ENCODE results near the gene SLC22A17.
"Not testable (repeated sequence)": the region's sequence is repeated elsewhere in the genome, so short reads cannot be mapped to it uniquely, and the experiment has no call there.

SLC22A17 gene

DNA sequence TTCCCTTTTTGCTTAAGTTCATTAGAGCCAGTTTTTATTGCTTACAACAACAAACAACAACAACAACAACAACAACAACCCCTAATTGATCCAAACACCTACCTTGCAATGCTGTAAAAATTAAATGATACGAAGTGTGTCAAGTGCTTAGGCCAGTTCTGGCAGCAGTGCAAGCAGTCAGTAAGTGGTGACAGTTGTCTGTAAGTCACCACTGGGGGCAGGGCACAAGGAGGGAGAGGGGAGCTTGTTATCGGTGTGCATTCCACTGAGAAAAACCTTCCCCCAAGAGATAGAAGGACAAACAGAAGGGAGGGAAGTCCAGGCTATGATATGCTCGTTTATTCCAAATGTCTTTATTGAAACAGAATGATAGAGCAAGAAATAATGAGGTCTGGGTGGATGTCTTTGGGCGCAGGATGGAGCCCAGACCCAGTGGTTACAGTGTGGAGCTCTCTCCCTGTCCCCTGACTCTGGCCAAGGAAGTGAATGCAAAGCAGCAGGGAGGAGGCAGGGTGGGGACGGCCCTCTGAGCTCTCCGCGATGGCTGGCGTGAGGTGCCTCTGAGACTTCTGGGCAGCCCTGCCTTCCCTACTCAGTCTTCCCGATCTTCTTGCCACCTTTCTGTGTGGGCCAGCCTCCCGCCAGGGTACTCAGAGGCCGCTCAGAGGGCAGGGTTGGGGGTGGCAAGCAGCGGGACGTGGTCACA lies 6.5 kb downstream of the SLC22A17 start:
- in situ Hi-C loops (cut with HindIII; ENCODE audit: low sequenced_read_pairs): no loop called here

DNA sequence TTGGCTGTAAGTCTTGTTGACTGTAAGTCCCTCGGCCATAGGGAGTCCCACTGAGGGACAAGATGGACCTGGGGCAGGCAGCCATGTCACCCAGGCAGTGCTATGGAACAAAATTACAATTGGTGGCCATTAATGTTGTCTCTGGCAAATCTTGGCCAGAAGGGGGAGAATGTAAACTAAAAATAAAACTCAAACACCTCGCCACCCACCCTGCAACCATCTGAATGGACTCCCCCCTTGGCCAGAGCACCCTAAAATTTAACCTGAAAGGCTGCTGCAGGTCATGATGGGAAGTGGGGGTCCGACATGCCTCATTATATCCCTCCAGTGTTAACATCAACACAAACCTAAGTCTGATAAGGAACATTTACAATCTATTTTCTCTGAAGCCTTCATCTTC lies 8.2 kb downstream of the SLC22A17 start:
- in situ Hi-C loops (cut with HindIII; ENCODE audit: low sequenced_read_pairs): no loop called here

DNA sequence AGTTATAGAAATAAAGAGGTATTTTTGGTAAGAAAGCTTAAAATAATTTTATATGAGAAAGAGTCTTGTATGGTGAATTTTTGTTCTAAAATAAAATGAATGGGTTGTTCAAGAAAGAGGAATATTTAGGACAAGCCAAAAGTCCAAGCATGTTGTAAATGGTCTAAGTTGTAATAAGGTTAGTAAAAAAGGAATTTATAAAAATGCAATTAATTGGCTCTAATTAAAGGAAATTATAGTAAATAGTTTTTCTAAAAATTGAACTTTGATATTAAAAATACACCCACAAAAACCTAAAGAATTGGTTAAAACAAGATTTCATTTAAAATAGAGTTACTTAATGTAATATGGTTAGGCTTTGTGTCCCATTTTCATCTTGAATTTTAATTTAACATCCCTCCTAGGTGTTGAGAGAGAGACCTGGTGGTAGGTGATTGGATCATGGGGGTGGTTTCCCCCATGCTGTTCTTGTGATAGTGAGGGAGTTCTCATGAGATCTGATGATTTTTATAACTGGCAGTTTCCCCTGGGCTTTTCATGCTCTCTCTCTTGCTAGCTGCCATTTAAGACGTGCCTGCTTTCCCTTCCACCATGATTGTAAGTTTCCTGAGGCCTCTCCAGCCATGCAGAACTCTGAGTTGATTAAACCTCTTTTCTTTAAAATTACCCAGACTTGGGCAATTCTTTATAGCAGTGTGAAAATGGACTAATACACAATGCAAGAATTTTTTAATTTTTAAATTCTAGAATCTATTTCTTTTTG lies 13.0 kb downstream of the SLC22A17 start:
- in situ Hi-C loops (cut with HindIII; ENCODE audit: low sequenced_read_pairs): no loop called here

DNA sequence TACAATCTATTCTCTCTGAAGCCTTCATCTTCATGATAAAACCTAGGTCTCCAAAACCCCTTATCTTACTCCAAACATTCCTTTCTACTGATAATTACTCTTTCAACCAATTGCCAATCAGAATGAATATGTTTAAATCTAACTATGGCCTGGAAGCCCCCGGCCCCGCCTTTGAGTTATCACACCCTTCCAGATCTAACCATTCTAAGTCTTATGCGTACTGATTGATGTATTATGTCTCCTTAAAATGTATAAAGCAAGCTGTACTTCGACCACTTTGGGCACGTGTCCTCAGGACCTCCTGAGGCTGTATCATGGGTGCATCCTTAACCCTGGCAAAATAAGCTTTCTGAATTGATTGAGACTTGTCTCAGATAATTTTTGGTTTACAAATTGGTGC lies 17.1 kb downstream of the SLC22A17 start:
- in situ Hi-C loops (cut with HindIII; ENCODE audit: low sequenced_read_pairs): no loop called here

GRCh38 chr14:23327947-23328744 lies 24.5 kb downstream of the SLC22A17 start:
- in situ Hi-C loops (cut with HindIII; ENCODE audit: low sequenced_read_pairs): no loop called here

- in situ Hi-C loops (cut with HindIII; ENCODE audit: low sequenced_read_pairs): no loop called here
These were observed 26.0 kb downstream of the SLC22A17 start for GRCh38 chr14:23326491-23327332.

DNA sequence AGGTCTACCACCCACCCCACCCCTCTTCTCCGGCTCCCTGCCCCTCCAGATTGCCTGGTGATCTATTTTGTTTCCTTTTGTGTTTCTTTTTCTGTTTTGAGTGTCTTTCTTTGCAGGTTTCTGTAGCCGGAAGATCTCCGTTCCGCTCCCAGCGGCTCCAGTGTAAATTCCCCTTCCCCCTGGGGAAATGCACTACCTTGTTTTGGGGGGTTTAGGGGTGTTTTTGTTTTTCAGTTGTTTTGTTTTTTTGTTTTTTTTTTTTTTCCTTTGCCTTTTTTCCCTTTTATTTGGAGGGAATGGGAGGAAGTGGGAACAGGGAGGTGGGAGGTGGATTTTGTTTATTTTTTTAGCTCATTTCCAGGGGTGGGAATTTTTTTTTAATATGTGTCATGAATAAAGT lies 26.9 kb downstream of the SLC22A17 start:
- in situ Hi-C loops (cut with HindIII; ENCODE audit: low sequenced_read_pairs): not testable (repeated sequence)

GRCh38 chr14:23324993-23325392 lies 27.7 kb downstream of the SLC22A17 start:
- in situ Hi-C loops (cut with HindIII; ENCODE audit: low sequenced_read_pairs): no loop called here

DNA sequence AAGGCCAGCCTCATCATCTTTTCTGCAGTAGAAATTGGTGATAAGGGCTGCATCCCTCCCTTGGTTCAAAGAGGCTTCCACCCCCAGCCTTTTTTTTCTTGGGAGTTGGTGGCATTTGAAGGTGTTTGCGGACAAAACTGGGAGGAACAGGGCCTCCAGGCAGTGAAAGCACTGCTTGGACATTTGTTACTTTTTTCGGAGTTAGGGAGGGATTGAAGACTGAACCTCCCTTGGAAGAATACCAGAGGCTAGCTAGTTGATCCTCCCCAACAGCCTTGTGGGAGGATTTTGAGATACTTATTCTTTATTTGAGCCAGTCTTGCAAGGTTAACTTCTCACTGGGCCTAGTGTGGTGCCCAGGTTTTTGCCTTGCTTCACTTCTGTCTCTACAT lies 28.2 kb downstream of the SLC22A17 start:
- in situ Hi-C loops (cut with HindIII; ENCODE audit: low sequenced_read_pairs): no loop called here

DNA sequence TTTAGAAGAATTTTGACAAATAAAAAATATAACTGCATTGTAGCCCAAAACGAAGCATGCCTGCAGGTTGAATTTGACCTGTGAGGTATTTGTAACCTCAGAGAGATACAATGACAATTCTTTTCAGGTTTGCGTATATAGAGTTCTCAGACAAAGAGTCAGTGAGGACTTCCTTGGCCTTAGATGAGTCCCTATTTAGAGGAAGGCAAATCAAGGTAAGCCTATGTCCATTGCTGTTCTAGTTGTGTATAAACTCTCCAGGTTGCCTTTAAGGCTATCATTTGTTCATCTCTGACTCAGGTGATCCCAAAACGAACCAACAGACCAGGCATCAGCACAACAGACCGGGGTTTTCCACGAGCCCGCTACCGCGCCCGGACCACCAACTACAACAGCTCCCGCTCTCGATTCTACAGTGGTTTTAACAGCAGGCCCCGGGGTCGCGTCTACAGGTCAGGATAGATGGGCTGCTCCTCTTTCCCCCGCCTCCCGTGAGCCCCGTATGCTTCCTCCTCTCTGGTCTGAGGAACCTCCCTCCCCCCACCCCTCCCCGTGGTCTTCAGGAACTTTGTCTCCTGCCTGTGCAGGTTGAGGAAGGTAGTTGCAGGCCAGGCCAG lies 28.7 kb downstream of the SLC22A17 start:
- in situ Hi-C loops (cut with HindIII; ENCODE audit: low sequenced_read_pairs): no loop called here

DNA sequence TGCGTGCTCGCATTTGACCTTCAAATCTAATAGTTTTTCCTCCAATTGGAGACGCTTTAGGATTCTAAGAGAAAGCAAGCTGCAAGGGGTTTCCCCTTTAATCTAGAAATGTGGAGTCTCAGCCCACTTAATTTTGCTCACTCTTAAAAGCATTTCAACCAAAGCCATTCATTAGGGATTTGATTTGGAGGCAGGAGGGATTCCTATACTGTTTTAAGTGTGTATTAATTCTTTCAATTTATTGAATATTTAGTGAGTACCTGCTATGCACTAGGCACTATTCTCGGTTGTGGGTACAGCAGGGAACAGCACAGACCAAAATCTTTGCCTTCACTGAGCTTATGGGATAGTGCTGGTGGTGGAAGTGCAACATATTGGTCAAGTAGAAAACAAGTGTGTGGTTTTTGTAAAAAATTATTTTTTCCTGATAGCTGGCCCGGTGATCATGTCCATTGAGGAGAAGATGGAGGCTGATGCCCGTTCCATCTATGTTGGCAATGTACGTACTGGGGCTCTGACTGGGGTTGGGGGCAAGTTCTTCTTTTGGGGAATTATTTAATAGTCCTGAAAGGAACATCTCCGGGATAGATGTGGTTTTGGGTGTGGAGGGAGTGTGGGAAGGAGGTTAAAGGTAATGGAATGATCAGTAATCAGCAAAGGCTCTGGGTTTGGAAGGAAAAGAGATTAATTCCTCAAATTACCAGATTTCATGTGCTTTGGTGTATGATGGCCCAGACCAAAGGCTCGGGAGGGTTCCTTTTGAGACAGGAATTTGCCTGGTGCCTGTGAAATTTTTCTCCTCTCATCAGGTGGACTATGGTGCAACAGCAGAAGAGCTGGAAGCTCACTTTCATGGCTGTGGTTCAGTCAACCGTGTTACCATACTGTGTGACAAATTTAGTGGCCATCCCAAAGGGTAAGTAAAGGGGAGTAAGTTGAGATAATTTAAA lies 29.8 kb downstream of the SLC22A17 start:
- in situ Hi-C loops (cut with HindIII; ENCODE audit: low sequenced_read_pairs): no loop called here

- in situ Hi-C loops (cut with HindIII; ENCODE audit: low sequenced_read_pairs): no loop called here
These were observed 30.8 kb downstream of the SLC22A17 start for GRCh38 chr14:23321572-23322547.

- in situ Hi-C loops (cut with HindIII; ENCODE audit: low sequenced_read_pairs): no loop called here
These were observed 31.8 kb downstream of the SLC22A17 start, which contains the start of gene PABPN1 for GRCh38 chr14:23320584-23321571. TSS of gene PABPN1 (plus strand) at chr14:23321457. CDS start at chr14:23321470, 13 bp downstream.

GRCh38 chr14:23319746-23320583 lies 32.7 kb downstream of the SLC22A17 start:
- in situ Hi-C loops (cut with HindIII; ENCODE audit: low sequenced_read_pairs): no loop called here

- in situ Hi-C loops (cut with HindIII; ENCODE audit: low sequenced_read_pairs): no loop called here
These were observed 36.4 kb downstream of the SLC22A17 start for GRCh38 chr14:23316300-23316699.

GRCh38 chr14:23310546-23310945 lies 42.1 kb downstream of the SLC22A17 start:
- in situ Hi-C loops (cut with HindIII; ENCODE audit: low sequenced_read_pairs): no loop called here

Data from DLD1 (cell line).